Measurements from ENCODE around the gene FKBP6.
"Not testable (repeated sequence)": the region's sequence is repeated elsewhere in the genome, so short reads cannot be mapped to it uniquely, and the experiment has no call there.

The FKBP6 gene

GRCh38 chr7:73324081-73324845 lies 3.7 kb upstream of the FKBP6 start:
- DNase-seq, result peak; percentile 25

- not testable (repeated sequence) for DNase-seq
Measured at GRCh38 chr7:73325424-73325823, 2.5 kb upstream of the FKBP6 start.

GRCh38 chr7:73327449-73327848 lies 512 bp upstream of the FKBP6 start:
- DNase-seq, result not testable (repeated sequence)

GRCh38 chr7:73328696-73329095 lies 735 bp downstream of the FKBP6 start:
- no peak for DNase-seq

- DNase-seq, result no peak
Measured at GRCh38 chr7:73329861-73330581, 2.1 kb downstream of the FKBP6 start.

- no peak for DNase-seq
Measured at GRCh38 chr7:73330772-73331171, 2.8 kb downstream of the FKBP6 start.

- no peak for DNase-seq
Measured at GRCh38 chr7:73332447-73332846, 4.5 kb downstream of the FKBP6 start.

GRCh38 chr7:73338321-73338720 lies 10.4 kb downstream of the FKBP6 start:
- DNase-seq, result no peak

- no peak for DNase-seq
Measured at GRCh38 chr7:73340514-73340913, 12.6 kb downstream of the FKBP6 start.

GRCh38 chr7:73341877-73342276 lies 13.9 kb downstream of the FKBP6 start:
- no peak for DNase-seq

- no peak for DNase-seq
Measured at GRCh38 chr7:73342645-73343044, 14.7 kb downstream of the FKBP6 start.

GRCh38 chr7:73343671-73344380 lies 15.9 kb downstream of the FKBP6 start:
- no peak for DNase-seq

GRCh38 chr7:73345538-73345937 lies 17.6 kb downstream of the FKBP6 start:
- no peak for DNase-seq

- DNase-seq, result no peak
Measured at GRCh38 chr7:73345951-73346350, 18.0 kb downstream of the FKBP6 start.

GRCh38 chr7:73349763-73350162 lies 21.8 kb downstream of the FKBP6 start:
- no peak for DNase-seq

GRCh38 chr7:73350306-73351068 lies 22.5 kb downstream of the FKBP6 start:
- DNase-seq, result no peak

GRCh38 chr7:73351447-73352167 lies 23.6 kb downstream of the FKBP6 start:
- no peak for DNase-seq

- DNase-seq, result no peak
Measured at GRCh38 chr7:73352784-73353183, 24.8 kb downstream of the FKBP6 start.

GRCh38 chr7:73353243-73353642 lies 25.3 kb downstream of the FKBP6 start:
- no peak for DNase-seq

- DNase-seq, result no peak
Measured at GRCh38 chr7:73354196-73354595, 26.2 kb downstream of the FKBP6 start.

- no peak for DNase-seq
Measured at GRCh38 chr7:73354821-73355220, 26.9 kb downstream of the FKBP6 start.

- DNase-seq, result no peak
Measured at GRCh38 chr7:73356159-73356558, 28.2 kb downstream of the FKBP6 start.

Data from activated CD4-positive, alpha-beta T cell treated with anti-CD3 and anti-CD28 coated beads for 1 hour (primary cell).